HG02943 (cell line): ENCODE results near the gene BSG.
"Not testable (repeated sequence)": the region's sequence is repeated elsewhere in the genome, so short reads cannot be mapped to it uniquely, and the experiment has no call there.

ENCODE experiments used
- ATAC-seq: cut with Tn5 transposase; IDR thresholded peaks from one replicate; pipeline ENCODE4 v1.9.1; 2021; ENCODE audit warnings: mild to moderate bottlenecking, low read depth, moderate library complexity; ENCODE audit not compliant: unreplicated experiment

Gene BSG

GRCh38 chr19:584240-585001 lies 12.0 kb downstream of the BSG start:
- ATAC-seq: no peak

- ATAC-seq: not testable (repeated sequence)
Measured at GRCh38 chr19:585146-585545, 12.8 kb downstream of the BSG start.

- ATAC-seq: no peak
Measured at GRCh38 chr19:585551-586110, 13.2 kb downstream of the BSG start.

- ATAC-seq: no peak
Measured at GRCh38 chr19:588093-588740, 15.8 kb downstream of the BSG start.

GRCh38 chr19:588741-589692 lies 16.6 kb downstream of the BSG start:
- no peak for ATAC-seq

- no peak for ATAC-seq
Measured at GRCh38 chr19:589693-590395, 17.4 kb downstream of the BSG start, which contains the start of gene HCN2. Gene HCN2 (plus strand): TSS chr19:589881. CDS start chr19:589946, 65 bp downstream.

- ATAC-seq: no peak
Measured at GRCh38 chr19:590396-590745, 18.0 kb downstream of the BSG start.

- no peak for ATAC-seq
Measured at GRCh38 chr19:590750-591098, 18.3 kb downstream of the BSG start.

- no peak for ATAC-seq
Measured at GRCh38 chr19:591099-591958, 18.9 kb downstream of the BSG start.

- no peak for ATAC-seq
Measured at GRCh38 chr19:592101-592500, 19.7 kb downstream of the BSG start.

- ATAC-seq: no peak
Measured at GRCh38 chr19:593055-593454, 20.7 kb downstream of the BSG start.

- ATAC-seq: no peak
Measured at GRCh38 chr19:593505-593904, 21.1 kb downstream of the BSG start.

GRCh38 chr19:594265-594870 lies 22.0 kb downstream of the BSG start:
- ATAC-seq: no peak

- no peak for ATAC-seq
Measured at GRCh38 chr19:595326-596262, 23.2 kb downstream of the BSG start.

- no peak for ATAC-seq
Measured at GRCh38 chr19:596263-596655, 23.9 kb downstream of the BSG start.

- ATAC-seq: no peak
Measured at GRCh38 chr19:597406-598315, 25.3 kb downstream of the BSG start.

- ATAC-seq: no peak
Measured at GRCh38 chr19:601310-601709, 28.9 kb downstream of the BSG start.
